H1 (cell line): ENCODE measurements around the gene CRTC2. TPM values are rescaled to one million over a fixed set of nuclear protein-coding genes. Genes with fewer than 3 reads are reported as not detected.

Source experiments
- CTCF ChIA-PET: fragments of 300-600 bp; sonication (Branson Sonifier 250); formaldehyde crosslinking; loops from one replicate; lab custom pipeline; 2021; ENCODE audit not compliant: partially characterized antibody; lab: Charles Lee
- POLR2A ChIA-PET: fragments of 300-600 bp; sonication (Branson Sonifier 250); formaldehyde crosslinking; loops from one replicate; lab custom pipeline; 2021; ENCODE audit warnings: inconsistent platforms; ENCODE audit not compliant: partially characterized antibody; lab: Charles Lee
- DNase-seq, 2 experiments: peaks; one replicate each; pipeline versions ENCODE4 v3.0.0 to v3.0.0-alpha.2; 2010 to 2022; ENCODE audit warnings: low spot score in 2 of 2, low read depth in 1 of 2, mixed read lengths in 1 of 2
- FAIRE-seq: peaks from 2 replicates; lab custom pipeline; 2011; peaks lifted over from hg19 to GRCh38; lab: Jason Lieb, UNC
- H2AFZ ChIP-seq: 2 replicates; pipeline ENCODE4 v1.8.1; 2012; ENCODE audit warnings: low read length, inconsistent platforms
- H2AK5ac ChIP-seq: 2 replicates; pipeline ENCODE4 v1.6.1; 2013; ENCODE audit warnings: low read depth, low read length
- H2BK120ac ChIP-seq: replicated peaks from 2 replicates; pipeline ENCODE3; 2013; ENCODE audit warnings: low read depth, low read length, inconsistent platforms
- H2BK12ac ChIP-seq: 2 replicates; pipeline ENCODE4 v1.6.1; 2013; ENCODE audit warnings: low read depth, low read length
- H2BK15ac ChIP-seq: 2 replicates; pipeline ENCODE4 v1.6.1; 2013; ENCODE audit warnings: low read length
- H2BK20ac ChIP-seq: 2 replicates; pipeline ENCODE4 v1.6.1; 2013; ENCODE audit warnings: low read length
- H2BK5ac ChIP-seq: 2 replicates; pipeline ENCODE4 v1.6.1; 2013; ENCODE audit warnings: low read depth, low read length
- H3K14ac ChIP-seq: 2 replicates; pipeline ENCODE4 v1.6.1; 2013; ENCODE audit warnings: inconsistent platforms; ENCODE audit not compliant: insufficient read length
- H3K18ac ChIP-seq: 2 replicates; pipeline ENCODE4 v1.6.1; 2013; ENCODE audit warnings: low read length; ENCODE audit errors: extremely low read depth
- H3K23ac ChIP-seq: 2 replicates; pipeline ENCODE4 v1.6.1; 2013; ENCODE audit warnings: inconsistent platforms; ENCODE audit not compliant: insufficient read length
- H3K23me2 ChIP-seq: 2 replicates; pipeline ENCODE4 v1.6.1; 2013; ENCODE audit warnings: low read depth, low read length
- H3K27ac ChIP-seq: 2 replicates; pipeline ENCODE4 v1.6.1; 2011; ENCODE audit warnings: low read depth, low read length, inconsistent platforms
- H3K27me3 ChIP-seq, 4 experiments: replicated peaks in 1 of 4; 1 replicate in 1 of 4; 2 replicates in 3 of 4; pipeline versions ENCODE4 v1.6.1 to v1.8.1; 2011 to 2013; ENCODE audit warnings: low read length in 3 of 4, mild to moderate bottlenecking in 3 of 4, inconsistent platforms in 2 of 4, mixed read lengths in 2 of 4, moderate library complexity in 1 of 4; ENCODE audit not compliant: control insufficient read depth in 3 of 4, insufficient read depth in 3 of 4; ENCODE audit errors: extremely low read depth in 1 of 4
- H3K36me3 ChIP-seq, 4 experiments: 2 replicates each; pipeline versions ENCODE4 v1.6.1 to v1.8.1; 2011 to 2013; ENCODE audit warnings: mild to moderate bottlenecking in 4 of 4, low read length in 3 of 4, moderate library complexity in 2 of 4, control low read depth in 1 of 4, inconsistent platforms in 1 of 4; ENCODE audit not compliant: insufficient read depth in 4 of 4, control insufficient read depth in 2 of 4
- H3K4ac ChIP-seq: replicated peaks from 2 replicates; pipeline ENCODE3; 2013; ENCODE audit warnings: low read length, low read depth, mixed read lengths, inconsistent platforms; ENCODE audit not compliant: insufficient read length
- H3K4me1 ChIP-seq, 4 experiments: replicated peaks in 1 of 4; 1 replicate in 1 of 4; 2 replicates in 3 of 4; pipeline versions ENCODE4 v1.6.1 to v1.8.1; 2011 to 2013; ENCODE audit warnings: low read length in 3 of 4, inconsistent platforms in 2 of 4, mixed read lengths in 1 of 4; ENCODE audit not compliant: insufficient read depth in 4 of 4, control insufficient read depth in 3 of 4
- H3K4me2 ChIP-seq, 2 experiments: 2 replicates each; pipeline versions ENCODE4 v1.6.1 to v1.8.1; 2011 to 2013; ENCODE audit warnings: low read depth in 2 of 2, low read length in 2 of 2, control low read depth in 1 of 2, inconsistent platforms in 1 of 2, mild to moderate bottlenecking in 1 of 2; ENCODE audit not compliant: insufficient read depth in 1 of 2
- H3K4me3 ChIP-seq, 4 experiments: fragments of 200-600, 300-600 bp in 1 of 4; sonication (generic), shearing (Covaris generic), sonication (Bioruptor Twin) in 1 of 4; 2 replicates each; pipeline versions ENCODE4 v1.5.1 to v1.8.1; 2011 to 2016; ENCODE audit warnings: low read length in 4 of 4, low read depth in 3 of 4, control low read depth in 2 of 4, inconsistent platforms in 2 of 4, mild to moderate bottlenecking in 2 of 4, mixed read lengths in 1 of 4, moderate library complexity in 1 of 4; ENCODE audit not compliant: insufficient read depth in 2 of 4; ENCODE audit errors: extremely low read depth in 1 of 4
- H3K56ac ChIP-seq: replicated peaks from 2 replicates; pipeline ENCODE3; 2013; ENCODE audit warnings: low read depth, mild to moderate bottlenecking, mixed read lengths, low read length, inconsistent platforms; ENCODE audit not compliant: insufficient read length
- H3K79me1 ChIP-seq: 2 replicates; pipeline ENCODE4 v1.6.1; 2013; ENCODE audit warnings: low read depth, low read length, control low read depth
- H3K79me2 ChIP-seq, 2 experiments: 2 replicates each; pipeline versions ENCODE4 v1.6.1 to v1.8.1; 2012 to 2013; ENCODE audit warnings: low read length in 2 of 2, mild to moderate bottlenecking in 2 of 2, inconsistent platforms in 1 of 2; ENCODE audit not compliant: insufficient read depth in 2 of 2, control insufficient read depth in 1 of 2
- H3K9ac ChIP-seq, 4 experiments: replicated peaks in 1 of 4; 1 replicate in 1 of 4; 2 replicates in 3 of 4; pipeline versions ENCODE4 v1.6.1 to v1.8.1; 2011 to 2013; ENCODE audit warnings: low read depth in 3 of 4, low read length in 3 of 4, control low read depth in 2 of 4, mild to moderate bottlenecking in 2 of 4, moderate library complexity in 2 of 4, inconsistent platforms in 1 of 4; ENCODE audit errors: extremely low read depth in 1 of 4
- H3K9me3 ChIP-seq, 2 experiments: 2 replicates each; pipeline versions ENCODE4 v1.6.1 to v1.8.1; 2012 to 2013; ENCODE audit warnings: mild to moderate bottlenecking in 2 of 2, moderate library complexity in 2 of 2, control low read depth in 1 of 2, inconsistent platforms in 1 of 2, low read depth in 1 of 2, low read length in 1 of 2, mixed read lengths in 1 of 2; ENCODE audit not compliant: insufficient read depth in 2 of 2
- H4K20me1 ChIP-seq, 2 experiments: replicated peaks in 1 of 2; 2 replicates each; pipeline versions ENCODE3 to v1.8.1; 2011 to 2013; ENCODE audit warnings: inconsistent platforms in 2 of 2, low read length in 2 of 2, mild to moderate bottlenecking in 1 of 2; ENCODE audit not compliant: insufficient read depth in 2 of 2, control insufficient read depth in 1 of 2
- H4K5ac ChIP-seq: 2 replicates; pipeline ENCODE4 v1.6.1; 2013; ENCODE audit warnings: low read length, low read depth, mixed read lengths, inconsistent platforms; ENCODE audit not compliant: insufficient read length
- H4K8ac ChIP-seq: 2 replicates; pipeline ENCODE4 v1.8.0; 2013; ENCODE audit warnings: mild to moderate bottlenecking, moderate library complexity, low read length, inconsistent platforms; ENCODE audit not compliant: insufficient read depth; ENCODE audit errors: extremely low read depth
- H4K91ac ChIP-seq: replicated peaks from 2 replicates; pipeline ENCODE3; 2013; ENCODE audit warnings: low read length, mixed read lengths, inconsistent platforms; ENCODE audit not compliant: insufficient read length
- ASH2L ChIP-seq: fragments of 200-600, 300-600 bp; sonication (generic); IDR thresholded peaks from one replicate; pipeline ENCODE4 v1.7.1; 2017; ENCODE audit warnings: low read length
- EGR1 ChIP-seq: IDR thresholded peaks from 2 replicates; pipeline ENCODE4 v1.6.1; 2011; ENCODE audit warnings: low read depth, low read length, borderline replicate concordance
- PHF8 ChIP-seq: fragments of 200-600 bp; sonication (generic); conservative IDR thresholded peaks from 2 replicates; pipeline ENCODE4 v1.7.1; 2012; ENCODE audit warnings: low read depth, mild to moderate bottlenecking, inconsistent platforms, low read length, moderate library complexity
- POLR2A ChIP-seq, 2 experiments: IDR thresholded peaks; 1 replicate in 1 of 2; 2 replicates in 1 of 2; pipeline ENCODE4 v1.6.1; 2011; ENCODE audit warnings: low read depth in 2 of 2, low read length in 2 of 2, mild to moderate bottlenecking in 2 of 2; ENCODE audit errors: control extremely low read depth in 1 of 2
- POLR2AphosphoS5 ChIP-seq: IDR thresholded peaks from 2 replicates; pipeline ENCODE4 v1.6.1; 2011; ENCODE audit warnings: low read depth, low read length
- RFX5 ChIP-seq: IDR thresholded peaks from 2 replicates; pipeline ENCODE4 v1.6.1; 2011; ENCODE audit warnings: low read depth, low read length, improper control_type of control experiment, borderline replicate concordance
- SIN3A ChIP-seq, 2 experiments: IDR thresholded peaks in 1 of 2; conservative IDR thresholded peaks in 1 of 2; 2 replicates each; pipeline ENCODE4 v1.6.1; 2011 to 2012; ENCODE audit warnings: low read length in 2 of 2, improper control_type of control experiment in 1 of 2, low read depth in 1 of 2, mild to moderate bottlenecking in 1 of 2
- TAF1 ChIP-seq: IDR thresholded peaks from 2 replicates; pipeline ENCODE4 v1.6.1; 2011; ENCODE audit warnings: mild to moderate bottlenecking, low read depth, low read length
- YY1 ChIP-seq: IDR thresholded peaks from 2 replicates; pipeline ENCODE4 v1.6.1; 2011; ENCODE audit warnings: low read depth, mild to moderate bottlenecking, low read length
- WGBS, 2 experiments: shearing (Covaris generic) in 1 of 2; methylation state at CpG; one replicate each; pipeline versions ENCODE4 v1.1.6 to v1.1.7; 2013 to 2015; ENCODE audit warnings: low lambda C conversion rate in 2 of 2, mixed read lengths in 2 of 2, inconsistent platforms in 1 of 2, low coverage in 1 of 2, missing lambda C conversion rate in 1 of 2; ENCODE audit not compliant: insufficient replicate concordance in 2 of 2, insufficient coverage in 1 of 2, insufficient read length in 1 of 2; ENCODE audit errors: extremely low coverage in 1 of 2, missing lambda C conversion rate in 1 of 2; 5-methylcytosine and 5-hydroxymethylcytosine counted together
- polyA plus RNA-seq, 7 experiments: library from polyadenylated mRNA; depleted of rRNA in 3 of 7; stranded (reverse) in 5 of 7; unstranded in 2 of 7; fragments of >200 nt in 5 of 7; fragments of 200-250 nt in 2 of 7; gene quantifications; 1 replicate in 5 of 7; 2 replicates in 1 of 7; 4 replicates in 1 of 7; pipeline versions ENCODE4 v1.2.1 to v1.2.3, GENCODE V29; 2011 to 2013; ENCODE audit warnings: missing spikeins in 2 of 7, mixed read lengths in 2 of 7
- total RNA-seq: library from RNA; stranded (reverse); fragmentation: NEBNext Ultra II Directional; extraction: Animal tissue kit (Norgen Biotek cat#: 25700); gene quantifications from 2 replicates; pipeline ENCODE4 v1.2.1, GENCODE V29; 2021

The CRTC2 gene
- total and polyA plus RNA-seq, 2 of the 8 experiments (the other 6 are each of a cell fraction or from before 2014, with no cell fraction given) = 28.6 to 34.3 TPM

- Histone ChIP-seq H2BK20ac (no peak within 1 kb of the TSS), H3K23ac (no peak within 1 kb of the TSS), H4K91ac (peak within 1 kb of the TSS; percentile 38), H4K20me1 (peaks cover 0 to 4% of the 10 kb centered on the region in 2 experiments), H3K79me2 (peaks cover 0 to 25% of the 10 kb centered on the region in 2 experiments; a peak in 3 of 4 replicates), H3K4me3 (peak within 1 kb of the TSS; percentile 83 to 93 (median 90)), H3K18ac (peak within 1 kb of the TSS; percentile 64), H3K56ac (peak within 1 kb of the TSS; percentile 70), H2BK15ac (peak within 1 kb of the TSS; percentile 81; the same call in 1 of the 2 replicates), H3K27ac (peak within 1 kb of the TSS; percentile 74), H2BK120ac (no peak within 1 kb of the TSS), H2AK5ac (no peak within 1 kb of the TSS), H4K5ac (peak within 1 kb of the TSS; percentile 92), H2BK12ac (0 out of 2 replicates have a peak within 1 kb of the TSS, but pooled peaks have one; percentile 5), H4K8ac (no peak within 1 kb of the TSS), H3K4me1 (peaks cover 0 to 10% (median 9%) of the 10 kb centered on the region in 4 experiments; a peak in 5 of 7 replicates), H3K27me3 (no peaks in the 10 kb centered on the region), H3K9ac (peak within 1 kb of the TSS; percentile 61 to 90 (median 80)), H2BK5ac (peak within 1 kb of the TSS; percentile 60), H3K9me3 (no peaks in the 10 kb centered on the region), H3K79me1 (0 out of 2 replicates have a peak, but pooled peaks cover 3% of the 10 kb centered on the region), H2AFZ (peak within 1 kb of the TSS; percentile 81), H3K36me3 (peaks cover 5 to 30% (median 22%) of the 10 kb centered on the region in 4 experiments; a peak in 7 of 8 replicates), H3K4ac (peak within 1 kb of the TSS; percentile 85), H3K4me2 (peak within 1 kb of the TSS; percentile 96 to 100), H3K23me2 (peaks cover 11% of the 10 kb centered on the region), H3K14ac (no peak within 1 kb of the TSS)
- peak in 1 of 2 experiments; percentile 86 for DNase-seq
- POLR2A ChIA-PET = interaction anchor here (0.9 to 13.2 kb wide), 16 partner anchors 9 to 211 kb away, joined by 3 to 454 read pairs (median 4); partner anchors contain the start of genes CREB3L4, CRTC2, DENND4B and JTB
- TF ChIP-seq TAF1 (peak; percentile 79), PHF8 (peak; percentile 41; the same call in 1 of the 2 replicates), EGR1 (0 out of 2 replicates have a peak, but pooled peaks have one; percentile 3), SIN3A (conservative IDR thresholded peaks at IDR 0.05 in 1 of 2, IDR thresholded peaks at IDR 0.05 in 1 of 2; ENCODE audit: low read depth in 1 of 2, low read length in 2 of 2) (peak in 1 of 2 experiments; percentile 51; a peak in 1 of 4 replicates), ASH2L (peak; percentile 45), POLR2A (IDR thresholded peaks at IDR 0.05; ENCODE audit: control extremely low read depth in 1 of 2, low read depth in 2 of 2, low read length in 2 of 2) (peak in 1 of 2 experiments; percentile 53), RFX5 (no peak), YY1 (no peak), POLR2AphosphoS5 (peak; percentile 77)
- FAIRE-seq = no peak
- WGBS, 2 experiments = 4% methylated on average over 23 of the region's 32 CpGs; no CpG with 5 or more reads in 1 of the 2 experiments
- CTCF ChIA-PET = interaction anchor here (0.6 to 3.9 kb wide), 35 partner anchors 8 to 357 kb away, joined by 3 to 31 read pairs (median 4); partner anchors contain the start of genes CREB3L4, DENND4B, GATAD2B and JTB
Measured at GRCh38 chr1:153985941-153986761, 27.7 kb upstream of the CRTC2 start, which contains the start of gene RAB13. Gene RAB13, minus strand, starts transcription at chr1:153986339. Its CDS starts 103 bp downstream, at chr1:153986236.
